22Rv1 (cell line): ENCODE data around the gene ADGRA1.
"Not testable (repeated sequence)": the region's sequence is repeated elsewhere in the genome, so short reads cannot be mapped to it uniquely, and the experiment has no call there.

Source experiments
- H3K27ac ChIP-seq: fragments of 450-650 bp; 2 replicates; pipeline ENCODE4 v1.5.1; 2017
- CTCF ChIP-seq: fragments of 450-650 bp; IDR thresholded peaks from 2 replicates; pipeline ENCODE4 v1.5.1; 2017; ENCODE audit warnings: mild to moderate bottlenecking
- ZFX ChIP-seq: fragments of 450-650 bp; IDR thresholded peaks from 2 replicates; pipeline ENCODE4 v1.6.1; 2017; ENCODE audit warnings: antibody characterized with exemption, borderline replicate concordance

ADGRA1 gene

GRCh38 chr10:133107442-133107841 lies 19.7 kb downstream of the ADGRA1 start:
- H3K27ac ChIP-seq, result no peak overlapping the region
- TF ChIP-seq CTCF (no peak), ZFX (no peak)

- TF ChIP-seq CTCF (no peak), ZFX (no peak)
- no peak overlapping the region for H3K27ac ChIP-seq
These were observed 22.0 kb downstream of the ADGRA1 start for GRCh38 chr10:133109711-133110110.

GRCh38 chr10:133110133-133110532 lies 22.4 kb downstream of the ADGRA1 start:
- TF ChIP-seq CTCF (no peak), ZFX (no peak)
- no peak overlapping the region for H3K27ac ChIP-seq

GRCh38 chr10:133110609-133111275 lies 23.0 kb downstream of the ADGRA1 start:
- TF ChIP-seq CTCF (no peak), ZFX (no peak)
- H3K27ac ChIP-seq, result no peak overlapping the region

- H3K27ac ChIP-seq, result not testable (repeated sequence)
These were observed 23.9 kb downstream of the ADGRA1 start for GRCh38 chr10:133111640-133112039.

GRCh38 chr10:133113146-133113830 lies 25.6 kb downstream of the ADGRA1 start:
- H3K27ac ChIP-seq, result no peak overlapping the region
- TF ChIP-seq CTCF, result no peak
- TF ChIP-seq ZFX, result no peak

GRCh38 chr10:133113847-133114246 lies 26.1 kb downstream of the ADGRA1 start:
- TF ChIP-seq CTCF (no peak), ZFX (no peak)
- H3K27ac ChIP-seq, result no peak overlapping the region
